ENCODE results near the gene DCPS.
"Not testable (repeated sequence)": the region's sequence is repeated elsewhere in the genome, so short reads cannot be mapped to it uniquely, and the experiment has no call there.

Gene DCPS

GRCh38 chr11:126384449-126385070, 80.7 kb downstream of the DCPS start:
- ATAC-seq: peak; percentile 11
- DNase-seq: no peak

GRCh38 chr11:126385991-126386728, 82.3 kb downstream of the DCPS start:
- no peak for ATAC-seq
- no peak for DNase-seq

GRCh38 chr11:126386729-126387071, 82.8 kb downstream of the DCPS start:
- not testable (repeated sequence) for DNase-seq, ATAC-seq

GRCh38 chr11:126387857-126388256, 84.0 kb downstream of the DCPS start:
- DNase-seq (no peak), ATAC-seq (no peak)

GRCh38 chr11:126390272-126390867, 86.5 kb downstream of the DCPS start:
- no peak for ATAC-seq
- no peak for DNase-seq

DNA sequence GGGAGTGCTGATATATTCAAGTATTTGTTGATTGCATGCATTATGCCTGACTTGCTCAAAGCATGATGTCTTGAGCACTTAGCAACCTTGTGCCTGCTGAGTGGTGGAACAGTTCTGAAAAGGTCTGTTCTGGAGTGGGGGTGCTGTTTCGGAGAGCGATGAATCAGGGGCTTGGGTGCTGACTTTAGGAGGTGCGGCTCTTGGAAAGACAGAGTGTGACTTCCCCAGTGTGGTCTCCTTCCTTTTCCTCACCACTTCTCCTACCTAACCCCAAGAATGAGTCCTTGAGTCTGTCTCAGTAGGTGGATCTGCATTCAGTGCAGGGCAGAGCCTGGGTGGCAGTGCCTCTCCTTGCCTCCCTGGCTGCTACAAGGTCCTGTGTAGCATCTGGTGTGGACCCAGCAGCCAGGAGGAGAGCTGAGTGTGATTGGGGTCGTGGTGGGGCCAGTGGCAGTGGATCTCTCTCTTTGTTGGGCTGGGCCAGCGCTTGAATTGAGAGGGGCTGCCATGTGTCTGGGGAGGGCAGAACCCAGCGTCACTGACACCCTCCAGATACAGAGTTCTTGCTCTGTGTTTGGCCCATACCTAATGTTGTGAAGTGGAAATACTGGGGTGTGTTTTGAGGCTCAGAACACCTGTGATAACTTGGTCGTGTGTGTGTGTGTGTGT, 87.6 kb downstream of the DCPS start:
- ATAC-seq: no peak
- DNase-seq: no peak

DNA sequence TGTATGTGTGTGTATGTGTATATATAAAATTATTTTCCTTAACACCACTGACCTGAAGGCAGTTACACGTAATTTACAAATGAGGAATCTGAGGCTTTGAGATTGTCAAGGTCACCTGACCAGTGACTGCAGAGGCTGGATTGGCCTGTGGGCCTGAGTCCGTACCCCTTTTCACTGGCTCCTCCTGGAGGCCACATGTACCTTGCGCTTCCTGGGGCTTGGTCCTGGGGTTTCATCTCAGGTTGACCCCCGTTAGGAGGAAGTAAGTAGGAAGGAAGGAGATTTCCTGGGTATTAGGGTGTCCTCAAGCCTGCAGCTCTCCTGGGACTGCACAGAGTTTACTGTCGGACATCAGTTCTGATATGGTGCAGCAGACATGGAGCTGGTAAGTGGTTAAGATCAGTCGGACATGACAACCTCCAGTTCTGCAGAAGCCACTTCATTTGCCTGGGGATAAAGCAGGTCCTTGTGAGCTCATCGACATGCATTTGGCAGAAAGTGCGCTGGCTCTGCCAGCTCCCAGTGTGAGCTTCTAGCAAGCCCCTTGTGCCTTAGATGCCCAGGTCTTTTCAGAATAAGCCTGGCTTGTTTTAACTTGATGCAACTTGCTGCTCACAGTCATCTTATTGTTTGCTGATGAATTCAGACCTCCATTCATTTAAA, 88.2 kb downstream of the DCPS start:
- ATAC-seq: peak; percentile 28

GRCh38 chr11:126392633-126393013, 88.8 kb downstream of the DCPS start:
- ATAC-seq (no peak), DNase-seq (no peak)

More for the DNA sequence above, 88.2 kb downstream of the DCPS start:
- no peak for DNase-seq

- ATAC-seq: no peak
These were observed 89.3 kb downstream of the DCPS start for GRCh38 chr11:126393143-126393542.

DNA sequence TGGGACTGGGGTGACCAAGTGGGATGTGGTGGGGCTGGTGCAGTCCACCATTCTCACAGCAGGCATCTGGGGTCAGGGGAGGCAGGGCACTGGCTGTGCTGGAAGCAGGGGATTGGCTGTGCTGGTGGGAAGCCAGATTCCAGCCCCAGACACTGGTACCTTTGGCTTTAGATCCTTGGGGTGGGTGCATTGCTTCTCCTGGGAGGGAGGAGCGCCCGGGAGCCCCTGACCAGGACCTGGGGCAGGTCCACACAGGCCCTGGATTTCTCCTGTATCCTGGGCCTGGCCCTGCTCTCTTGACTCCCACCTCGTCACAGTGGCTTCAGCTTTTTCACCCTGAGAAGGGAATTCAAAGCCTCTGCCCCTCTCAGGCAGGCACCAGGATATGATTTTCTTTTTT, 90.2 kb downstream of the DCPS start:
- ATAC-seq (no peak), DNase-seq (no peak)

More at GRCh38 chr11:126393143-126393542, 89.3 kb downstream of the DCPS start:
- no peak for DNase-seq

GRCh38 chr11:126394634-126395072, 90.8 kb downstream of the DCPS start:
- ATAC-seq, DNase-seq: not testable (repeated sequence)
